ENCODE results near the gene DCP2.

- TF ChIP-seq, protein P1, sequence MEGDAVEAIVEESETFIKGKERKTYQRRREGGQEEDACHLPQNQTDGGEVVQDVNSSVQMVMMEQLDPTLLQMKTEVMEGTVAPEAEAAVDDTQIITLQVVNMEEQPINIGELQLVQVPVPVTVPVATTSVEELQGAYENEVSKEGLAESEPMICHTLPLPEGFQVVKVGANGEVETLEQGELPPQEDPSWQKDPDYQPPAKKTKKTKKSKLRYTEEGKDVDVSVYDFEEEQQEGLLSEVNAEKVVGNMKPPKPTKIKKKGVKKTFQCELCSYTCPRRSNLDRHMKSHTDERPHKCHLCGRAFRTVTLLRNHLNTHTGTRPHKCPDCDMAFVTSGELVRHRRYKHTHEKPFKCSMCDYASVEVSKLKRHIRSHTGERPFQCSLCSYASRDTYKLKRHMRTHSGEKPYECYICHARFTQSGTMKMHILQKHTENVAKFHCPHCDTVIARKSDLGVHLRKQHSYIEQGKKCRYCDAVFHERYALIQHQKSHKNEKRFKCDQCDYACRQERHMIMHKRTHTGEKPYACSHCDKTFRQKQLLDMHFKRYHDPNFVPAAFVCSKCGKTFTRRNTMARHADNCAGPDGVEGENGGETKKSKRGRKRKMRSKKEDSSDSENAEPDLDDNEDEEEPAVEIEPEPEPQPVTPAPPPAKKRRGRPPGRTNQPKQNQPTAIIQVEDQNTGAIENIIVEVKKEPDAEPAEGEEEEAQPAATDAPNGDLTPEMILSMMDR (conservative IDR thresholded peaks at IDR 0.05 in 1 of 2, IDR thresholded peaks at IDR 0.05 in 1 of 2; ENCODE audit: low read depth in 1 of 2, low read length in 2 of 2): no peak
- TF ChIP-seq EZH2 (IDR thresholded peaks at IDR 0.05; ENCODE audit: low read length, missing control alignments): no peak
Measured at GRCh38 chr5:112976432-112977309, at the start of gene DCP2.

Data from fibroblast of lung (primary cell).